Measurements from ENCODE around the gene LRRC49.
"Not testable (repeated sequence)": the region's sequence is repeated elsewhere in the genome, so short reads cannot be mapped to it uniquely, and the experiment has no call there.

LRRC49 gene

DNA sequence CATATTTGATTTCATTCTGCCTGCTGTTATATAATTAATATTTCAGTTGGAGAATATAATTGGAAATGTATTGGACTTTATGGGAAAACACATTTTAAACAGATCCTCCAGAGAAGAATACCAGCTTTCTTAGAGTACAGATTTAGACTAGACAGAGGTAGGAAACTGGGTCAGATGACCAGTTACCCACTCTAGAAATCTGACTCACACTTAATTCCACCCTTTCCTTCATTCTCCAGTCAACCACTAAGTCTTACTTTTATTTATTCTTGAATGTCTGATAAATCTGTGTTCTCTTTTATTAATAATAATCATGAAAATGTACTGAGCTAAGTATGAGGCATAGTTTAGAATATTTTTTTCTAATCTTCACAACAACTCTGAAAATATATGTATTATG, 110.7 kb downstream of the LRRC49 start:
- no peak for DNase-seq

DNA sequence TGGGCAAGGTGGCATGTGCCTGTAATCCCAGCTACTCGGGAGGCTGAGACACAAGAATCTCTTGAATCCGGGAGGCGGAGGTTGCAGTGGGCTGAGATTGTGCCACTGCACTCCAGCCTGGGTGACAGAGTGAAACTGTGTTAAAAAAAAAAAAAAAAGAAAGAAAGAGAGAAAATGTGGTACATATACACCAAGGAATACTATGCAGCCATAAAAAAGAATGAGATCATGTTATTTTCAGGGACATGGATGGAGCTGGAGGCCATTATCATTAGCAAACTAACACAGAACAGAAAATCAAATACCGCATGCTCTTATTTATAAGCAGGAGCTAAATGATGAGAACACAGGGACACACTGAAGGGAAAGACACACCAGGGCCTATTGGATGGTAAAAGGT, 111.9 kb downstream of the LRRC49 start:
- not testable (repeated sequence) for DNase-seq

DNA sequence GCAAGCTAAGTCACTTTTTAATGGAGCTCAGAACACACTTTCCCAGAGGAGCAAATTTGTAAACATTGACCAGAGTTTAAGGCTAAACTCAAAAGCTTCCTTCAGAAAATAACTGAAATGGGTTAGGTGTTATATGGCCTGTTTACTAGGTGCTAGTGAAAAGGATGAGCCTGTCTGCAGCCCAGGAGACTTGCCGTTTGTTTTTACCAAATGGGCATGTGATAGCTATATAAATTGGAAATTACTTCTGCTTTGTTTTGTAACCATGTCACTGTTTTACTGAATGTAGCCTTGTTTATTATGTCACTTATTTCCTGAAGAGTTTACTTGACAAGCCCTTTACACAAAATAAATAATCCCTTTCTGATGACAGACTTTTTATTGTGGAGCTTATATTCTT, 113.3 kb downstream of the LRRC49 start:
- no peak for DNase-seq

DNA sequence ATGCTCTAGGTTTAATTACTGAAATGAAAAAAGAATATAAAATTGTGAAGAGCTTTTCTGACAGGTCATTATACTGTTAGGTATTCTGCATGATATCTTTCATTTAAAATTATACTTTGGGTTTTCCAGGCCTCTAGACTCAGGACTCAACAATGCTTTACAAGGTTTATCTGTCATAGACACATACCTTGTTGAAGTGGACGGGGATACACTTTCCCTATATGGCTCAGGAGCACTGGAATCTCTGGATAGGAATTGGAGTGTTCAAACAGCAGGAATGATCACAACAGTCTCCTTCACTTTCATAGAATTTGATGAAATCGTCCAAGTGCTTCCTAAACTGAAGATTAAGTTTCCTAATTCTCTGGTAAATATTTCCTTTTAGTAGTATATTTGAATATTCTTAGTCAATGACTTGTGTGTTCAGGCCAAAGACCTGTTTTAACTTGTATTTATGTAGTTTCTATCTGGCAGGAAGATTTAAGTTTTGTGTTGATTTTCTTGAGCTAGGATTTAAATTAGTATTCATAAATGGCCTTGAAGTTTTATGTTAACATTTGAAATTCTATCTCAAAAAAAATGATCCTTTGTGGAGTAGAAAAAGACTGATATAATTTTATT, 115.7 kb downstream of the LRRC49 start:
- DNase-seq, result no peak

DNA sequence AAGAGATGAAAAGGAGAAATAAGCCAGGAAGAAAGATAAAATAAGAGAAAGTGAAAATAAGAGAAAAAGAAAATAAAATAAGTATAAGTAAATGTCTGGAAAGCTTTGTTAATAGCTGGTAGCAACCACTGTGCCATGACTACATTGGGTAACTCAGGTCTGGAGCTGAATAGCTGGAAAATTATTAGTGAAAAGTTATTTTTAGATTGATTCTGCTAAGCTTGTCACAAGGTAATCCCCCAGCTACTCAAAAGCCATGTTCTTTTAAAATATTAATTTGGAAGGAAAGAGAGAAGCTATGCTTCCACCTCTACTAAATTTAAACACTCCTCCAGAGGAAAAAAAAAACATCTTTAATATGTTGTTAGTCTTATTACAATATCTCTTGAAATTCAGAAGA, 117.8 kb downstream of the LRRC49 start:
- DNase-seq, result no peak

DNA sequence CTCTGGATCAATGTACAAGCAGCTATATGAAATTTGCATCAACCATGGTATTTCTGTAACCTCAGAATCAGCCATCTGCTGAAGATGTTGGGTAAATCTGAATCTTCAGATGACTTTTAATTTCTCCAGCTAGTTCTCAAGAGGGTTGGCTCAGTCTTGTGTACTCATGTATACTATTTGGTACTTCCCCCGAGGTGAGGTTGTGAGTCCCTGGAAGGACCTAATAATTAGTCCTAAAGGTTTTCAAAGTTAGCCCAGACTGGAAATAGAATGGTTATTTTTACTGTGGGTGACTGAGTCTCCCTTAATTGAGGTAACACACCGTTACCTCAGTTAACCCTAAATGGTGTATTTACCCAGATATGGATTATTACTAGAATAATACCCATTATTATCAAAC, 118.4 kb downstream of the LRRC49 start:
- no peak for DNase-seq

DNA sequence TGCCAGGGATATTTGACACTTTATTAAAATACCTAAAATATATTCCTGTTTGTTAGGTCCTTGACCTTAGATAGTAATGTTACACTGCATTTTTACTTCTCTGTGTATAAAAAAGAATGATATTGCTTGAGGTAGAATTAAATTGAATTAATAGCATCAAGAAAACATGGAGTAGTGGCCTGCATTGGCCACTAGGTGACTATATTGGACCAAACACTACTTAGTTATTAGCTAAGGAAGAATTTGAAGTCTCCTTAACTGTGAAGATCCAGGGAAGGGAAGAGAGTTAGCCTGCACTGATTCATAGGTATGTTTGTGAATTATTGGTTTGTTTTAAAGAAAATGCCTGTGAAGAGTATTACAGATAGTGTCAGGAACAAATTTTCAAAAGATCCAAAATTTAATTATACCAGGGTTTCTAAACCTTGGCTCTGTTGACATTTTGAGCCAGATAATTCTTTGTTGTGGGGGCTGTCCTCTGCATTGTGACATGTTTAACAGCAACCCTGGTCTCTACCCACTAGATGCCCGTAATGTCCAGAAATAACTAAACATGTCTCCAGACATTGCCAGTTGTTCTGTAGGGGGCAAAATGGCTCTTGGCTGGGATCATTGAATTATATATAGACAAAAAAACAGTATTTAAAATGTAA, 119.0 kb downstream of the LRRC49 start:
- no peak for DNase-seq

DNA sequence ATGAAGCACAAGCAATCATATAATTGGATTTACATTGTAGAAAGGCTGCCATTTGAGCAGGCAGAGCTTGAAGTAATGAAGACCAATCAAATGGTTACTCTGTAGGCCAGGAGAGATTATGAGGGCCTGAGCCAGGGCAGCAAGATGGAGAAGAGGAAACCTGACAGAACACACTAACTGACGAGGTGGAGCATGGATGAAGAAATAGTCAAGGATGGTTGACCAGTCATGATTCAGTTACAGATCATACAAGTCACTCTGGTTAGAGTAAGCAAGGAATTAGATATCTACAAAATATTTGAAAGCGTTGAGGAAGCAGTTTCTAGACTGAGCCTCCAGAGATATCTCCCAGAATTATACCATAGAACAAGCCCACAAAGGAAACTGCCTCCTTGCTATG, 120.8 kb downstream of the LRRC49 start:
- no peak for DNase-seq

DNA sequence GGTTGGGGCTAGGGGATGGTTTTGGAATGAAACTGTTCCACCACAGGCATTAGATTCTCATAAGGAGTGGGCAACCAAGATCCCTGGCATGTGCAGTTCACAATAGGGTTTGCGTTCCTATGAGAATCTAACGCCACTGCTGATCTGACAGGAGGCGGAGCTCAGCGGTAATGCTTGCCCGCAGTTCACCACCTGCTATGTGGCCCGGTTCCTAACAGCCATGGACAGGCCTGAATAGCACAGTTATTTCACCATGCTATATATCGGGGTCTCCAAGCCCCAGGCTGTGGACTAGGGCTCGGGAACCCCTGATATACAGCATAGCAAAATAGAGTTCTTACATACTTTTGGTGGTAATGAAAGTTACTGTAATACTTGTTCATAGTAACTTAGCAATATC, 122.7 kb downstream of the LRRC49 start:
- DNase-seq, result no peak

DNA sequence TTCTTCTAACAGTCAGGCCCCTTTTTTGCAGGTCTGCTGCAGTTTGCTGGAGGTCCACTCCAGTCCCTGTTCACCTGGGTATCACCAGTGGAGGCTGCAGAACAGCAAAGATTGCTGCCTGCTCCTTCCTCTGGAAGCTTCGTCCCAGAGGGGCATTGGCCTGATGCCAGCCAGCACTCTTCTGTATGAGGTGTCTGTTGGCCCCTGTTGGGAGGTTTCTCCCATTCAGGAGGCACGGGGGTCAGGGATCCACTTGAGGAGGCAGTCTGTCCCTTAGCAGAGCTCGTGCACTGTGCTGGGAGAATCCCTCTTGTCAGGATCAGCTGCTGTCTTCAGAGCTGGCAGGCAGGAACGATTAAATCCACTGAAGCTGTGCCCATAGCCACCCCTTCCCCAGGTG, 138.6 kb downstream of the LRRC49 start:
- not testable (repeated sequence) for DNase-seq

DNA sequence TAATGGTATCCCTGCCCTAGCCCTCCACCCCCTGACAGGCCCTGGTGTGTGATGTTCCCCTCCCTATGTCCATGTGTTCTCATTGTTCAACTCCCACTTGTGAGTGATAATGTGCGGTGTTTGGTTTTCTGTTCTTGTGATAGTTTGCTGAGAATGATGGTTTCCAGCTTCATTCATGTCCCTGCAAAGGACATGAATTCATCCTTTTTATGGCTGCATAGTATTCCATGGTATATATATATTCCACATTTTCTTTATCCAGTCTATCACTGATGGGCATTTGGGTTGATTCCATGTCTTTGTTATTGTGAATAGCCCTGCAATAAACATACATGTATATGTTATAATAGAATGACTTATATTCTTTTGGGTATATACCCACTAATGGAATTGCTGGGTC, 142.9 kb downstream of the LRRC49 start:
- not testable (repeated sequence) for DNase-seq

DNA sequence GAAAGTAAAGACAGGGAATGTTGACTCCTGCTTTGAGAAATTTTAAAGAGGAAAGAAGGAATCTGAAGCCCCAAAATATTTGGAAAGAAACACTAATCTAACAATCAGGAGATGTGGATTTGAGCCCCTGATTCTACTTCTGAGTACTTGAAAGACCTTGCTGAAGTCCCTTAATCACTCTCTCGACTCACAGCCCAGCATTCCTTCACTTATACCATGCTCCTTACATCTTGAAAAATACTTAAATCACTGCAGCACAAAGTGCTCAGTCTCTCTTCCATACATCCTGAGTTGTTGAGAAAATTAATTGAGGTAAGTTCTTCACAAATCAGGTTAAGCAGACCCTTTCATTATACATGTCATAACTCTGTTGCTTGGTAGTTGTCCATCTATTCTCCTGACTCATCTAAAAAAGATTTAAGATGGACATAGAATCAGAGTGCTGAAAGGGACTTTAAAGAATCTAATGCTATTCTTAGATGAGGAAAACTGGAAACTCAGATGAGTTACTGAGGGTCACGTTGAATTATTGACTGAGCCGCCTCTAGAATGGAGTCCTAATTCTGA, 149.8 kb downstream of the LRRC49 start:
- DNase-seq, result no peak

DNA sequence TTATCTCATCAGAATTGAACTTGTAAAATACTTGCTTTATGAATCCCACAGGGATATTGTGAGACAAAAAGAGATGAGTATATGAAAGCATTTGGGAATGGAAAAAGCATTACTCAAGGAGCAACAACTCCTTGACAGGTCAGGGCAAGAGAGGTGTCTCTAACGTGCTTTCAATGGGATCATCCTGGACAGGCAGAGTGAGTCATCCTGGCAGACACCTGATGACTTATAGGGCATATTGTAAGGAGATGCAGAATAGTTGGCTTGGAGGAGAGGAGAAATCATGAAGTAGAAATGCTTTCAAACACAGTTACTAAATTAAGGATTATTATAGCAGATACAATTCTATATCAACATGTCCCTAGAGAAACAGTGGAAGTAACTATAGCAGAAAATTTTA, 150.7 kb downstream of the LRRC49 start:
- no peak for DNase-seq

DNA sequence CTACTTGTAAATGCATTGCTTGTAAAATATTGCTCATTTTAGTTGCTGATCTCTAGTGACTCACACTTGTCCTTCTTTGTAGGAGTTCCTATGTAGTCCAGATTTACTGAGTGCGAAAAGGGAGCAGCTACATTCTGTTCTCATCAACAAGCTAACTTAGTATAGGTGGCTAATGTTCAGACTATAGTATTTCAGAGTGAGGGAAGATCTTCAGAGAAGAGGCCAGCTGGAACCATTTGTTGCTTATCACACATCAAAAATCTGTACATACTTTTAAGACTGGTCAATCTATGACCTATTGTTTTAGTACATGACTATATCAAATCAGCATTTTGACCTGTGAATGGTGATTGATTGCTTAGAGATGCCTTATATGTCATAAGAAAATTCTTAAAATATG, 151.4 kb downstream of the LRRC49 start:
- DNase-seq, result no peak

DNA sequence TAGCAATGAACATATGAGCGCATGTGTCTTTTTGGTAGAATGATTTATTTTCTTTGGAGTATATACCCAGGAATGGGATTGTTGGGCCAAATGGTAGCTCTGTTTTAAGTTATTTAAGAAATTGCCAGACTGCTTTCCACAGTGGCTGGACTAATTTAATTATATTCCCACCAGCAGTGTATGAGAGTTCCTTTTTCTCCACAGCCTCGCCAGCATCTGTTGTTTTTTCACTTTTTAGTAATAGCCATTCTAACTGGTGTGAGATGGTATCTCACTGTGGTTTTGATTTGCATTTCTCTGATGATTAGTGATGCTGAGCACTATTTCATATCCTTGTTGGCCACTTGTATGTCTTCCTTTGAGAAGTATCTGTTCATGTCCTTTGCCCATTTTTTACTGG, 153.5 kb downstream of the LRRC49 start:
- not testable (repeated sequence) for DNase-seq

DNA sequence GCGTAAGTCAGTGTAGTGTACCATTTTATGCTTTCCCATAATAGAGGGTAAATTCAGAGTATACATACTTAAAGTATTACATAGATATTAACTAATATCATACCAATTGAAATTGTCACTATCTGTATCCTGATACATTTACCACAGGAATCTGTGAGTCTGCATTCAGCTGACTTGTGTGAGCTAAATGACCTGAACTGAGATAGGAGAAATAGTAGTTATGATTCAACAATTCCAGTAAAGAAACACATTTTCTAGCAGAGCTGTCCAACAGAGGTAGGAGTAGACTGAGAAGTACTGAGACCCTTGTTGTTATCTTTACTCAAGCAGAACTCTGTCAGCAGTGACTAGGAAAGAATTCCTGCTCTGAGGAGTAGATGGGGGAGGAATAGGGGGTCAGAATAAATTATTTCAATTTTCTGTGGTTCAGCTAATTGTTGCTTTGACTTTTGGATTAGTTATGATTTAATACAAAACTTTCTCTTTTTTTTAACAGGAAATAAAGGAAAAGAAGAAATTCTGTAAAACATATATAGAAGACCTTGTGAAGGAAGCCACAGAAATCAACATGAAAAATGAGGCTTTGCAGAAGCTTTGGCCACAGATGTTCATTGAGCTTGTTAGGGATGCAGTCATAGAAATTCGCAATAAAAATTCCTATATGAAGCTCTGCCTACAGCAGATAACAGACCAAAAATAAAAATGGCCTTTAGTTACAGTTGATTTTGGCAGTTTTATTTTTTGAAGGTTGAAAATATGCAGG, 156.5 kb downstream of the LRRC49 start:
- DNase-seq, result no peak

DNA sequence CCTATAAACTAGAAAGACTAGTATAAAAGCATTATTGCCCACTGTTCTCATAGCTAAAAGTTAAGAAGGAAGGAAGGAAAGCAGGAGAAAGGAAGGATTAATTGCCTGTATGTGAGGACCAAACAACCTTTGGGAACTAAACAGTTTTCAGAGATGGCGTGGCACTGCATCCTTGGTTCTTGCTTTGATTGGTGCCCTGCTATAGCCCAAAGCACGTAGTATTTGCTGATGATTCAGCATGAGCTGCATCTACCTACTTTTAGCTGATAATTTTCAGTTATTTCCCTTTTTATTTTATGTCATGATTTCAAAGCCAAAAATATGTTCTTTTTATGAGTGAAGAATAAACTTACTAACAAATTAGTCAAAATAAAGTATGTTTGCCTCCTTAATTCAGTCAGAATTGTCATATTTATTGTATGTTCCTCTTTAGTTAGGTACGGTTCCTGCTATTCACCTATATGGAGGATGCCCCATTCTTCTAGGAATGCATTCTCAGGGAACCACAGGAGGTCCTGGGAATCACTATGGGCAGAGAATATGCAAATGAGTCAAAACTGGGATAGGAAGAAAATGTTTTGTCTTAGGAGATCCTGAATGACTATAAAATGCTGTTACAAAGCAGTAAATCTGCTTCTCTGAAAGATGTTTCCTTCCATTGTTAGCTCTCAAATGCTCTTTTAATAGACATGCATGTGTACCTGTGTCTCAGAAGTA, 157.2 kb downstream of the LRRC49 start:
- no peak for DNase-seq

DNA sequence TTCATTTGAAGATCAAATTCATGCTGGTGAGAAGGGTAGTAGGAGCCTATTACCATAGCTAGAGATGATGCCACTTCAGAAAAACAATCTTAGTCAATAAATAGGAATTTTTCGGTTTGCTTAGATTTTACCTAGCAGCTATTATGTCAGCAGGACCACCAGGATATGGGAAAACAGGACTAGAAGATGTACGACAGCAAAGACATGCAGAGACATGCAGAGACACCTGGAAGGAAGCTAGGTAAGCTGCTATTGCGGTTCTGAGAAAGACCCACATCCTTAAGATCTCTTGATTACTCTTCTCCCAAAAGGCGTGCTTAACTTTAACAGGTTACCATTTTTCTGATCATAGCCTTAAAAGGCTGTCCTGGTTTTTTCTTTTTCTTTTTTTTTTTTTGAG, 157.8 kb downstream of the LRRC49 start:
- DNase-seq, result no peak

DNA sequence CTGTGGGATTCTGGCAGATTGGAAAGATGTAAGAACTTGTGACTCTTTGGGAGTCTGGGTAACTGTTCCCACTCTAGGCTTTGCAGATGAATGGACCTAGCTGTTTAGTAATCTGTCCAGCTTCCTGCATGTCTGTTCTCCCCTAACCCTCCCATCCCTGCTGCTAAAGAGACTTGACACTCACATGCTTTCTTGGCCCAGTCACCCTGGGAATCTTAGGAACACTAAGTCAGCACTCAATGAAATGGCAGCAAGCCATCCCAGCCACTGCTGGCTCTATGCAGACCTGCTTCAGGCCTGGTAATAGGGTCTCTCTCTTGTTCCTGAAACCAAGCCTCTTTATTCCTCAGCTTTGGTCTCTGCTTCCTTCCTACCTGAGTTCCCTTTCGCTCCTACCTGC, 158.9 kb downstream of the LRRC49 start:
- DNase-seq, result no peak

DNA sequence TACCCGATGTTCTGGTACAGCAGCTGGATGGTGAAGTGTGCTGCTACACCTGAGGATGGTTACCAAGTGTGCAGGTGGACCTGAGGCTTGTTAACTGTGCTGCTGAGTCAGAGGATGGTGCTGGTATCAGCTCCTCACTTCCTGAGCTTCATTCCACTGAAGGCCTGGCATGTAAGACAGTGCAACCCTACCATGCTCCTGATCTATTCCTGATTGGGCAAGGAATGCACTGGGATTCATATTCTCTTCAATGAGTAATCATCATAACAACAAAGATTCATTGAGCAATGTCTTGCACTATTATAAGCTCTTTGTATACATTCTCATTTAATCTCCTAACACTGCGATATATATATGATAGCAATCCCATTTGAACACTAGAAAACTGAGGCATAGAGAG, 159.7 kb downstream of the LRRC49 start:
- DNase-seq, result no peak

DNA sequence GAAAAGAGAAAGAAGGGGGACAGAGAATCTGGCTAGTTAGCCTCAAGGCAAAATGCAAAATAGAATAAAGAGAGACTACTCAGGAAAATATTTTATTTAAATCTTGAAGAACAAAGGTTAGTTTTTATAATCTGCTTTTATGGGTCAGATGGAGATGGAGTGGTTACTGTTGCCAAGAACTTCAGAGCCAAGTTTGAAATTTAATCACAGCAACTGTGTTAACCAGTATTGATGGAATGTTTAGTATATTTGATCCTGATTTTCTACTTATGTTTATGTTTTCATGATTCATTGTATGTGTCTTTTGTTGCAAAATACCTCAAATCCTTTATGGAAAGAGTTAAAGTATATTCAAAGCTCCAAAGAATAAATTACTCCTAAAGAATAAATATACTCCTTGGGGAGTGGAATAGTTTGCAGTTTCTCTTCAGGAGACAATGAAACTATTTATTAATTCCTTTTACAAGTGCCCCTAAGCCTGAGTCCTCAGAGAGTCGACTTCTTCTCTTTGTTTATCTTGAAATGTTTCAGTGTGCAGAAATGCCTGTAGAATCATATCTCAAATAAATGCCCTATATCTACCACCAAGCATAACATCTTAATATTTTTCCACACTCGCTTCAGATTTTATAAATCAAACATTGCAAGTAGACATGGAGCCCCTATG, 161.8 kb downstream of the LRRC49 start:
- no peak for DNase-seq

DNA sequence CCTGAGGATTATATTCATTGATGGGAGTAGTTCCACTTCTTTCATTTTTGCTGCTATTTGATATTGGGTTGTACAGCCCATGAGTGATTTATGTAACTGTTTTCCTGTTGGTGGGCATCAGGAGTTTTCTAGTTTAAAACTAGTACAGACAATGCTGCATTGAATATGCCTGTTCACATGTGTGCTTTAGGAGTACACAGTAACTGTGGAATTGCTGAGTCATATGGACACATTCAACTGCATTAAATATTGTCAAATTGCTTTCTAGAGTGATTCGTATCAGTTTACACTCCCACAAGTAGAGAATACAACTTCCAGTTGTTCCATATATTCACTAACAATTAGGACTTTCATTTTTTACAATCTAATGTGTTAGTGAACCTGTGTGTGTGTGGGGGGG, 162.8 kb downstream of the LRRC49 start:
- DNase-seq, result no peak

DNA sequence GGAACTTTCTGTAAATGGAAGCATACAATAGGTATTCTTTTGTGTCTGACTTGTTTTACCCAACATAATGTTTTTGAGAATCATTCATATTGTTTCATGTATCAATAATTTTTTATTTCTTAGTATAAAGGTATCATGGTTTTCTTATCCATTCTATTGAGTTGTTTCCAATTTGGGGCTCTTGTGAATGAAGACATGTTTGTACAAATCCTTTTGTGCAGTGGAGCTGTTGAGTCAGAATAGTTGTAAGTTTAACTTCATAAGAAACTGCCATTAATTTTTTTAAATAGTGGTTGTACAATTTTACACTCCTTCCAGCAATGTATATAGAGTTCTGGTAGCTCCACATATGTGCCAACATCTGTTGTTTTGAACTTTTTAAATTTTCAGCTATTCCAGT, 163.5 kb downstream of the LRRC49 start:
- DNase-seq, result no peak
